CD4-positive, alpha-beta T cell (primary cell): ENCODE results near the gene LEKR1. TPM values are rescaled to one million over a fixed set of nuclear protein-coding genes. Genes with fewer than 3 reads are reported as not detected.

ENCODE experiments used
- ATAC-seq: fragments of 200-7000 bp; cut with Tn5 transposase; one replicate; pipeline ENCODE4 v1.10.0; 2022; ENCODE audit warnings: mild to moderate bottlenecking; ENCODE audit not compliant: poor library complexity
- CTCF ChIA-PET: fragments of 350-600 bp; sonication (Branson Sonifier 250); formaldehyde crosslinking; loops from one replicate; lab custom pipeline; 2021; ENCODE audit warnings: antibody characterized with exemption, inconsistent platforms; lab: Charles Lee
- POLR2A ChIA-PET: fragments of 350-600 bp; sonication (Branson Sonifier 250); formaldehyde crosslinking; loops from one replicate; lab custom pipeline; 2021; ENCODE audit warnings: antibody characterized with exemption, inconsistent platforms; lab: Charles Lee
- DNase-seq, 14 experiments: peaks; one replicate each; pipeline ENCODE4 v3.0.0-alpha.2; 2013 to 2020; ENCODE audit warnings: mixed read lengths in 2 of 14
- H3K27ac ChIP-seq, 2 donors: one replicate each; pipeline versions ENCODE4 v1.5.1 to v1.7.0; 2013; ENCODE audit warnings: low read length in 2 of 2, low read depth in 1 of 2, mild to moderate bottlenecking in 1 of 2
- H3K27me3 ChIP-seq, 2 experiments: 1 replicate in 1 of 2; 2 replicates in 1 of 2; pipeline versions ENCODE4 v1.6.1 to v1.7.0; 2013; ENCODE audit warnings: low read length in 2 of 2, control low read depth in 1 of 2, mild to moderate bottlenecking in 1 of 2, moderate library complexity in 1 of 2; ENCODE audit not compliant: insufficient read depth in 2 of 2, control insufficient read depth in 1 of 2
- H3K36me3 ChIP-seq: one replicate; pipeline ENCODE4 v1.6.1; 2013; ENCODE audit warnings: low read length, control low read depth; ENCODE audit not compliant: insufficient read depth
- H3K4me1 ChIP-seq: one replicate; pipeline ENCODE4 v1.6.1; 2013; ENCODE audit warnings: low read length, control low read depth; ENCODE audit not compliant: insufficient read depth
- H3K4me3 ChIP-seq: one replicate; pipeline ENCODE4 v1.5.1; 2013; ENCODE audit warnings: mild to moderate bottlenecking, low read length, moderate library complexity
- H3K9me3 ChIP-seq, 2 experiments: 1 replicate in 1 of 2; 2 replicates in 1 of 2; pipeline versions ENCODE4 v1.6.1 to v1.7.0; 2013; ENCODE audit warnings: low read length in 2 of 2, mild to moderate bottlenecking in 2 of 2, control low read depth in 1 of 2, moderate library complexity in 1 of 2; ENCODE audit not compliant: control insufficient read depth in 1 of 2, insufficient read depth in 1 of 2
- H3K27ac Mint-ChIP-seq: one replicate; pipeline ENCODE4 v1.8.0; 2020; ENCODE audit warnings: mixed read lengths
- H3K27me3 Mint-ChIP-seq: one replicate; pipeline ENCODE4 v1.8.0; 2021; ENCODE audit warnings: mixed read lengths
- H3K36me3 Mint-ChIP-seq: one replicate; pipeline ENCODE4 v1.8.0; 2021; ENCODE audit warnings: low read depth, mixed read lengths
- H3K4me1 Mint-ChIP-seq: one replicate; pipeline ENCODE4 v1.8.0; 2021; ENCODE audit warnings: low read depth, mixed read lengths
- H3K4me3 Mint-ChIP-seq: one replicate; pipeline ENCODE4 v1.8.0; 2020; ENCODE audit warnings: mild to moderate bottlenecking, mixed read lengths
- H3K9me3 Mint-ChIP-seq: one replicate; pipeline ENCODE4 v1.8.0; 2020; ENCODE audit warnings: mixed read lengths
- intact Hi-C, 2 experiments: fragments of 100-400 bp; cut with DNase I in 1 of 2; cut with micrococcal nuclease in 1 of 2; formaldehyde crosslinking; loops; one replicate each; pipeline versions ENCODE4 v1.15.1 to v1.9.0; 2023 to 2025; cut with DNase I, micrococcal nuclease
- total RNA-seq, 174 experiments: library from RNA in 2 of 174; stranded (reverse) in 2 of 174; gene quantifications; one replicate each; pipeline ENCODE4 v1.2.3 and lab custom pipeline; 2021 to 2026
- TF ChIP-seq, protein P1 (sequence below): fragments of 200-600 bp; IDR thresholded peaks from one replicate; pipeline ENCODE4 v1.8.0; 2022; ENCODE audit warnings: antibody characterized with exemption, mild to moderate bottlenecking

Gene LEKR1
- total RNA-seq, 2 experiments from 2014 or later = 0.77 to 1.0 TPM

DNA sequence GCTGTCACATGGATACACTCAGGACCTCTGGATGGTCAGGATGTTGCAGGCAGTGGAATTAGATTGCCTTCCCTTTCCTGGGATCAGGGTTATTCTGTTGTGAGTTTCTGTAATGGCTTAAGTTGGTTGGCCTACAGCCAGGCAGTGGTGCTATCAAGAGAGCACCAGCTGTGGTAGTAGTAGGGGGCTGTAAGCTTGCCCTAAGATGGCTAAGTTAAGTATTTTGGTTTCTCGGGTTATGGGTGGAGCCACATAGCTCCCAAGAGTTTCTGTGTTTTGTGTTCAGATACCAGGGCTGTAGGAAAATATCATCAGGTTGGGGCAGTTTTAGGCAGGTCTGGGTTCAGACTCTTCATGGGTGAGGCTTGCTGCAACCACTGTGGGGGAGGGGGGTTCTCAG is 59.6 kb downstream of the LEKR1 start:
- TF ChIP-seq, protein P1, sequence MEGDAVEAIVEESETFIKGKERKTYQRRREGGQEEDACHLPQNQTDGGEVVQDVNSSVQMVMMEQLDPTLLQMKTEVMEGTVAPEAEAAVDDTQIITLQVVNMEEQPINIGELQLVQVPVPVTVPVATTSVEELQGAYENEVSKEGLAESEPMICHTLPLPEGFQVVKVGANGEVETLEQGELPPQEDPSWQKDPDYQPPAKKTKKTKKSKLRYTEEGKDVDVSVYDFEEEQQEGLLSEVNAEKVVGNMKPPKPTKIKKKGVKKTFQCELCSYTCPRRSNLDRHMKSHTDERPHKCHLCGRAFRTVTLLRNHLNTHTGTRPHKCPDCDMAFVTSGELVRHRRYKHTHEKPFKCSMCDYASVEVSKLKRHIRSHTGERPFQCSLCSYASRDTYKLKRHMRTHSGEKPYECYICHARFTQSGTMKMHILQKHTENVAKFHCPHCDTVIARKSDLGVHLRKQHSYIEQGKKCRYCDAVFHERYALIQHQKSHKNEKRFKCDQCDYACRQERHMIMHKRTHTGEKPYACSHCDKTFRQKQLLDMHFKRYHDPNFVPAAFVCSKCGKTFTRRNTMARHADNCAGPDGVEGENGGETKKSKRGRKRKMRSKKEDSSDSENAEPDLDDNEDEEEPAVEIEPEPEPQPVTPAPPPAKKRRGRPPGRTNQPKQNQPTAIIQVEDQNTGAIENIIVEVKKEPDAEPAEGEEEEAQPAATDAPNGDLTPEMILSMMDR = no peak
- intact Hi-C loops = no loop called here
- Histone ChIP-seq H3K4me1 (no peaks in the 10 kb centered on the region), H3K4me3 (no peak overlapping the region), H3K9me3 (peaks cover 0 to 5% of the 10 kb centered on the region in 2 experiments), H3K27ac (no peak overlapping the region), H3K36me3 (no peaks in the 10 kb centered on the region), H3K27me3 (no peaks in the 10 kb centered on the region)
- Mint-ChIP-seq H3K27me3 (no peaks in the 10 kb centered on the region), H3K9me3 (peaks cover 12% of the 10 kb centered on the region), H3K4me1 (no peaks in the 10 kb centered on the region), H3K27ac (no peak overlapping the region), H3K36me3 (peaks cover 23% of the 10 kb centered on the region), H3K4me3 (no peak overlapping the region)
- POLR2A ChIA-PET = no interaction called here
- ATAC-seq = no peak
- CTCF ChIA-PET = no interaction called here
- DNase-seq = no peak

DNA sequence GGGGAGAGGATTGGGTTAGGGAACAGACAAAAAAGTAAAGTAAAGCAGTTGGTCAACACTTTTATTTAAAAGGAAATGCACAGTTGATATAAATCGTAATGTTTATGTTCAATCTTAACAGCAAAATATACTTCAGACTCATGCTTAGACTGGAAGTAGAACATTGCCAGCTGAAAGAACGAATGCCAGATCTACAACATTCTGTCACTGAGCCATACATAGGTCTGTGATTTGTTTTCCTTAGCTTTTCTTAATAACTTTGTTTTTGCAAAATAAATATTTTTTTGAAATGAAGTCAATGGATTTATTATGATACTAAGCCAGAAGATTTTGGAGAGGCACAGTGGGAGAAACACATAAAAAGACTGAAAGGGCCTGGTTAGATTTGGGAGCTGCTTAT is 62.0 kb downstream of the LEKR1 start:
- H3K4me3 ChIP-seq = no peak overlapping the region
- Mint-ChIP-seq H3K36me3 (peaks cover 21% of the 10 kb centered on the region), H3K4me1 (no peaks in the 10 kb centered on the region), H3K27me3 (no peaks in the 10 kb centered on the region), H3K9me3 (peaks cover 10% of the 10 kb centered on the region), H3K4me3 (no peak overlapping the region), H3K27ac (no peak overlapping the region)
- no peaks in the 10 kb centered on the region for H3K27me3 ChIP-seq
- H3K4me1 ChIP-seq = no peaks in the 10 kb centered on the region
- POLR2A ChIA-PET = interaction anchor here (1.2 kb wide), 1 partner anchor 71 kb away, joined by 4 read pairs; no protein-coding TSS in a partner anchor
- no peak for DNase-seq
- TF ChIP-seq, protein P1 = no peak
- no peak for ATAC-seq
- CTCF ChIA-PET = interaction anchor here (0.7 kb wide), 1 partner anchor 34 kb away, joined by 3 read pairs; no protein-coding TSS in a partner anchor
- intact Hi-C loops = no loop called here
- no peaks in the 10 kb centered on the region for H3K36me3 ChIP-seq
- H3K27ac ChIP-seq = no peak overlapping the region
- H3K9me3 ChIP-seq = peaks cover 0 to 5% of the 10 kb centered on the region in 2 experiments

DNA sequence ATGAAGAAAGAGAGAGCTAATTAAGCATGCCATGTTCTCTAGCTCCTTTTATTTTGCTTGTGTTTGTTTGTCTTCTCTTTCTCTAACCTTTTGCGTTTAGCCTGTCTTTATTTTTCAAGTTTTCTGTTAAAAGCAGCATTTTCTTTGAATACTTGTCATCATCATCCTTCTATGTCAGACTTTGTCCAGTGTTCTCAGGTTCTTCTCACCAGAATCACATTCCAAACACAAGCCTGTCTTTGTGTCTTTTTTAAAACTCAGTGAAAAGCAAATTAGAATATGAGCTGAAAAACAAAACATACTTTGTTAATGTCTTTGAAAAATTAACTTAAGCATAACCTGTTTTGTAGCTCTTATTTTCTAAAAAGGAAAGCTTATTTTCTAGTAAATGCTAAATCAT is 62.4 kb downstream of the LEKR1 start:
- Mint-ChIP-seq H3K27me3 (no peaks in the 10 kb centered on the region), H3K4me1 (no peaks in the 10 kb centered on the region), H3K9me3 (peaks cover 7% of the 10 kb centered on the region), H3K27ac (no peak overlapping the region), H3K4me3 (no peak overlapping the region), H3K36me3 (peaks cover 17% of the 10 kb centered on the region)
- POLR2A ChIA-PET = interaction anchor here (1.2 kb wide), 1 partner anchor 71 kb away, joined by 4 read pairs; no protein-coding TSS in a partner anchor
- Histone ChIP-seq H3K4me3 (no peak overlapping the region), H3K4me1 (no peaks in the 10 kb centered on the region), H3K27me3 (no peaks in the 10 kb centered on the region), H3K36me3 (no peaks in the 10 kb centered on the region), H3K27ac (no peak overlapping the region), H3K9me3 (peaks cover 0 to 5% of the 10 kb centered on the region in 2 experiments)
- CTCF ChIA-PET = interaction anchor here (0.7 kb wide), 1 partner anchor 33 kb away, joined by 3 read pairs; no protein-coding TSS in a partner anchor
- TF ChIP-seq, protein P1 = no peak
- no peak for DNase-seq
- no peak for ATAC-seq
- intact Hi-C loops = no loop called here
